ENCODE data around the gene PHAF1. TPM values are rescaled to one million over a fixed set of nuclear protein-coding genes. Genes with fewer than 3 reads are reported as not detected.

Gene PHAF1
- total and polyA plus RNA-seq, 9 of the 15 experiments (the other 6 are each of a cell fraction or from before 2014, with no cell fraction given) = 5.1 to 25.4 (median 13.8) TPM

DNA sequence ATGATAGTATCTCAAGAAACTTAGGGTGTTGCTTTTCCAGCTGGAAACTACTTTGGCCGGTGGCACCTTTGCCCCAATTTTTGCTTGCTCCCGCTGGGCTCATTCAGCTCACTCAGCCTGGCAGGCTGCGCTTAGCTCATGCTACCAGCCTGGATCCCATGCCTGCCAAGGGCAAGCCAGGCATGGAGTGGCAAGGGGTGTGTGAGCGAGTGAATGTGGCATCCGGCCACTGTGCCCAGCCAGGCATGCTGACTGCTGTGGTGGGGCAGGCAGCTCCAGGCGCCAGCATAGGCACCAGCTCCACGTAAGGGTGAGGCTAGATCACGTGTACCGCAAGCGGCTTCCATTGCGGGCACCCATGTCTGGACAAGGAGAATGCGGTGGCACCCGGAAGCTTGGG is 31.6 kb downstream of the PHAF1 start (continued):
- TF ChIP-seq, protein P1, sequence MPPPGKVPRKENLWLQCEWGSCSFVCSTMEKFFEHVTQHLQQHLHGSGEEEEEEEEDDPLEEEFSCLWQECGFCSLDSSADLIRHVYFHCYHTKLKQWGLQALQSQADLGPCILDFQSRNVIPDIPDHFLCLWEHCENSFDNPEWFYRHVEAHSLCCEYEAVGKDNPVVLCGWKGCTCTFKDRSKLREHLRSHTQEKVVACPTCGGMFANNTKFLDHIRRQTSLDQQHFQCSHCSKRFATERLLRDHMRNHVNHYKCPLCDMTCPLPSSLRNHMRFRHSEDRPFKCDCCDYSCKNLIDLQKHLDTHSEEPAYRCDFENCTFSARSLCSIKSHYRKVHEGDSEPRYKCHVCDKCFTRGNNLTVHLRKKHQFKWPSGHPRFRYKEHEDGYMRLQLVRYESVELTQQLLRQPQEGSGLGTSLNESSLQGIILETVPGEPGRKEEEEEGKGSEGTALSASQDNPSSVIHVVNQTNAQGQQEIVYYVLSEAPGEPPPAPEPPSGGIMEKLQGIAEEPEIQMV (tag; conservative IDR thresholded peaks at IDR 0.05; ENCODE audit: low read depth) = no peak
- TF ChIP-seq, protein P2, sequence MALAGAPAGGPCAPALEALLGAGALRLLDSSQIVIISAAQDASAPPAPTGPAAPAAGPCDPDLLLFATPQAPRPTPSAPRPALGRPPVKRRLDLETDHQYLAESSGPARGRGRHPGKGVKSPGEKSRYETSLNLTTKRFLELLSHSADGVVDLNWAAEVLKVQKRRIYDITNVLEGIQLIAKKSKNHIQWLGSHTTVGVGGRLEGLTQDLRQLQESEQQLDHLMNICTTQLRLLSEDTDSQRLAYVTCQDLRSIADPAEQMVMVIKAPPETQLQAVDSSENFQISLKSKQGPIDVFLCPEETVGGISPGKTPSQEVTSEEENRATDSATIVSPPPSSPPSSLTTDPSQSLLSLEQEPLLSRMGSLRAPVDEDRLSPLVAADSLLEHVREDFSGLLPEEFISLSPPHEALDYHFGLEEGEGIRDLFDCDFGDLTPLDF (CRISPR knock-in tag; IDR thresholded peaks at IDR 0.05) = no peak
- TF ChIP-seq FOXP1 (CRISPR knock-in tag; IDR thresholded peaks at IDR 0.05) = no peak

DNA sequence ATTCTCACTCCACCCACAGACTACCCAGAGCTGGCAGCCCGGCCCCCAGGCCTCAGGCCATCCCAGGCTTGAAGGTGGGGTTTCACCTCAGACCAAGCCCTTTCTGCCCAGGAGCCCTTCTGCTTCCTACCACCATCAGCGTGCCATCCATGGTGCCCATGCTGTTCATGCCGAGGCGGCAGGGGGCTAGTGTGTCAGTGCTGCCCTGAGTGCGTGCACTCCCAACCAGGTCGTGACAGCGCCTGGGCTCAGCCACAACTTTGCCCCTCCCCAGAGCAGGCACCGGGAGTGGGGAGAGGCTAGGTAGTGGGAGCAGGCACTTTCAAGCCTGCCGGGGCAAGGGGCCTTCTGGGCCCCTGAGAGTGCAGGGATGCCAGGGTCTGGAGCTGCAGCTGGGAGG is 32.6 kb downstream of the PHAF1 start:
- ChIA-PET POLR2A (interaction anchor here (0.6 kb wide), 1 partner anchor 9 kb away, joined by 6 read pairs; no protein-coding TSS in a partner anchor), CTCF (ENCODE audit: low intra/inter-chr PET ratio) (no interaction called here)
- no peaks in the 10 kb centered on the region for H3K9me3 ChIP-seq (replicated peaks; ENCODE audit: control insufficient read depth, insufficient read depth, low read depth, low read length)
- WGBS (ENCODE audit: insufficient coverage, low coverage, missing lambda C conversion rate) = 92% methylated on average over 9 of the region's 9 CpGs
- in situ Hi-C loops (cut with MboI) = no loop called here
- H3K36me3 ChIP-seq (ENCODE audit: control insufficient read depth, insufficient read depth, low read length) = peaks cover 97% of the 10 kb centered on the region
- ATAC-seq (no peak), DNase-seq (ENCODE audit: extremely low read depth in 1 of 4, low spot score in 3 of 4) (no peak), FAIRE-seq (no peak)
- no peak overlapping the region for H2AFZ ChIP-seq (ENCODE audit: low read depth, low read length)
- no peaks in the 10 kb centered on the region for H3K4me1 ChIP-seq (replicated peaks in 1 of 2; ENCODE audit: control insufficient read depth in 2 of 2, insufficient read depth in 2 of 2, low read length in 2 of 2)
- TF ChIP-seq POLR2G (IDR thresholded peaks at IDR 0.05; ENCODE audit: low read depth, low read length) (peak; percentile 39), SMARCB1 (IDR thresholded peaks at IDR 0.05; ENCODE audit: insufficient read length, low read depth) (no peak), NCOA4 (IDR thresholded peaks at IDR 0.05; ENCODE audit: partially characterized antibody) (no peak), ASH1L (IDR thresholded peaks at IDR 0.05; ENCODE audit: borderline replicate concordance, low read depth, partially characterized antibody) (no peak), U2AF2 (optimal IDR thresholded peaks at IDR 0.05; ENCODE audit: low read depth, low read length) (no peak), ZNF146 (CRISPR knock-in tag; IDR thresholded peaks at IDR 0.05; ENCODE audit: unreplicated experiment) (no peak)
- TF ChIP-seq, protein P3, sequence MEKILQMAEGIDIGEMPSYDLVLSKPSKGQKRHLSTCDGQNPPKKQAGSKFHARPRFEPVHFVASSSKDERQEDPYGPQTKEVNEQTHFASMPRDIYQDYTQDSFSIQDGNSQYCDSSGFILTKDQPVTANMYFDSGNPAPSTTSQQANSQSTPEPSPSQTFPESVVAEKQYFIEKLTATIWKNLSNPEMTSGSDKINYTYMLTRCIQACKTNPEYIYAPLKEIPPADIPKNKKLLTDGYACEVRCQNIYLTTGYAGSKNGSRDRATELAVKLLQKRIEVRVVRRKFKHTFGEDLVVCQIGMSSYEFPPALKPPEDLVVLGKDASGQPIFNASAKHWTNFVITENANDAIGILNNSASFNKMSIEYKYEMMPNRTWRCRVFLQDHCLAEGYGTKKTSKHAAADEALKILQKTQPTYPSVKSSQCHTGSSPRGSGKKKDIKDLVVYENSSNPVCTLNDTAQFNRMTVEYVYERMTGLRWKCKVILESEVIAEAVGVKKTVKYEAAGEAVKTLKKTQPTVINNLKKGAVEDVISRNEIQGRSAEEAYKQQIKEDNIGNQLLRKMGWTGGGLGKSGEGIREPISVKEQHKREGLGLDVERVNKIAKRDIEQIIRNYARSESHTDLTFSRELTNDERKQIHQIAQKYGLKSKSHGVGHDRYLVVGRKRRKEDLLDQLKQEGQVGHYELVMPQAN (IDR thresholded peaks at IDR 0.05; ENCODE audit: borderline replicate concordance) = no peak
- H3K79me2 ChIP-seq (ENCODE audit: control insufficient read depth, insufficient read depth, low read length) = no peaks in the 10 kb centered on the region
- H4K20me1 ChIP-seq (replicated peaks; ENCODE audit: control insufficient read depth, insufficient read depth, low read length) = no peaks in the 10 kb centered on the region
- BruUV-seq (replicated peaks) = no TSS peak
- no peak overlapping the region for H3K4me2 ChIP-seq (ENCODE audit: insufficient read depth, low read length)
- no peaks in the 10 kb centered on the region for H3K9me1 ChIP-seq (ENCODE audit: control insufficient read depth, insufficient read depth, low read length)
- no peak overlapping the region for H3K27ac ChIP-seq (ENCODE audit: extremely low read depth, low read depth, low read length)
- H3K9ac ChIP-seq (ENCODE audit: insufficient read depth in 1 of 2, low read depth in 2 of 2, low read length in 2 of 2) = no peak overlapping the region
- H3K4me3 ChIP-seq = no peak overlapping the region
- intact Hi-C loops (cut with micrococcal nuclease) = no loop called here
- no peaks in the 10 kb centered on the region for H3K27me3 ChIP-seq (ENCODE audit: control insufficient read depth in 2 of 2, insufficient read depth in 2 of 2, low read length in 2 of 2)

Data from K562 (cell line).